Epithelial cell of esophagus (primary cell): ENCODE measurements around the gene NELFB.
A peak's percentile ranks its signal among the peaks of the same experiment; 100 is the strongest.

Experiments
- DNase-seq: peaks from one replicate; pipeline ENCODE4 v3.0.0; 2010; ENCODE audit warnings: low read depth
- H3K4me3 ChIP-seq: 2 replicates; pipeline ENCODE4 v1.5.1; 2011; ENCODE audit warnings: mild to moderate bottlenecking, low read length, control low read depth
- TF ChIP-seq, protein P1 (sequence below): IDR thresholded peaks from 2 replicates; pipeline ENCODE4 v1.5.1; 2011; ENCODE audit warnings: low read depth, mild to moderate bottlenecking, low read length, control low read depth, inconsistent platforms; ENCODE audit not compliant: insufficient read depth; ENCODE audit errors: missing control alignments

The NELFB gene

DNA sequence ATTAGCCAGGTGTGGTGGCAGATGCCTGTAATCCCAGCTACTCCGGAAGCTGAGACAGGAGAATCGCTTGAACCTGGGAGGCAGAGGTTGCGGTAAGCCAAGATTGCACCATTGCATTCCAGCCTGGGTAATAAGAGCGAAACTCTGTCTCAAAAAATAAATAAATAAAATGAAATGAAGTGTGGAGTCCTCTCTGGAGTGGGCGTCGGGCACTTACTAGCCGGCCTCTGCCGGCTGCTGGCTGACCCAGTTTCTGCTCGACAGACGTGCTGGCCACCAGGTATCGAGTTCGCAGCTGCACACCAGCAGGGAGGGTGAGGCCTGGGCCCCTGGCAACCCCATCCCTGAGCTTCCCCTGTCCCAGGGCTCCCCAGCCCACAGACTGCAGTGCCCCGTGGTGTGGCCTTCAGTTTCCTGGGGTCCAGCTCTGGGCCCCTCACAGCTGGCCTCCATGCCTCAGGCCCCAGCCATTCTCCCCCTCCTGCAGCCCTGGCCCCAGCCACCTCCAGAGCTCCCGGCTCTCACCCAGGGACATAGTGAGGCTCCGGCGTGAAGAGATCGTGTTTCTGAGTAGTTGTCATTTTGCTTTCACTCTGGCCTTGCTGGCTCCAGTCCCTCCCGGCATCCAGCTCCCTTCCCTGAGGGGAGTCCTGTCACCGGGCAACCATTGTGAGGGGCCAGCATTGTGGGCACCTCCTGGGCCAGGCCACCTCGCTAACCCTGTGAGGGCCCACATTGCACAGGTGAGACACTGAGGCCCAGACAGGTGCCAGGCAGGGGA is 7.8 kb upstream of the NELFB start:
- TF ChIP-seq, protein P1, sequence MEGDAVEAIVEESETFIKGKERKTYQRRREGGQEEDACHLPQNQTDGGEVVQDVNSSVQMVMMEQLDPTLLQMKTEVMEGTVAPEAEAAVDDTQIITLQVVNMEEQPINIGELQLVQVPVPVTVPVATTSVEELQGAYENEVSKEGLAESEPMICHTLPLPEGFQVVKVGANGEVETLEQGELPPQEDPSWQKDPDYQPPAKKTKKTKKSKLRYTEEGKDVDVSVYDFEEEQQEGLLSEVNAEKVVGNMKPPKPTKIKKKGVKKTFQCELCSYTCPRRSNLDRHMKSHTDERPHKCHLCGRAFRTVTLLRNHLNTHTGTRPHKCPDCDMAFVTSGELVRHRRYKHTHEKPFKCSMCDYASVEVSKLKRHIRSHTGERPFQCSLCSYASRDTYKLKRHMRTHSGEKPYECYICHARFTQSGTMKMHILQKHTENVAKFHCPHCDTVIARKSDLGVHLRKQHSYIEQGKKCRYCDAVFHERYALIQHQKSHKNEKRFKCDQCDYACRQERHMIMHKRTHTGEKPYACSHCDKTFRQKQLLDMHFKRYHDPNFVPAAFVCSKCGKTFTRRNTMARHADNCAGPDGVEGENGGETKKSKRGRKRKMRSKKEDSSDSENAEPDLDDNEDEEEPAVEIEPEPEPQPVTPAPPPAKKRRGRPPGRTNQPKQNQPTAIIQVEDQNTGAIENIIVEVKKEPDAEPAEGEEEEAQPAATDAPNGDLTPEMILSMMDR = no peak
- no peak for DNase-seq
- H3K4me3 ChIP-seq = no peak overlapping the region

DNA sequence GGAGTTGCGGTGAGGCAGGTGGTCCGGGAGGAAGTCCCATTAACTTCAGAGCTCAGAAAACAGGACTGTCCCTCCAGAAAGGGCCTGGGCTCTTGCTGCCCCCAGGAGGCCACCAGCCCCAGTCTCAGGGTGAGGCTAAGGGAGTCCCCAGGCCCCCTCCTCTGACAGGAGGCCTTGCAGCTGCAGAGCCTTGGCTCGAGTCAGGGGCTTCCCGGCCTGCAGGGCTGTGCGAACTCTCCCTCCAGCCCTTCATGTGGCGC is 7.3 kb upstream of the NELFB start:
- no peak overlapping the region for H3K4me3 ChIP-seq
- no peak for DNase-seq

DNA sequence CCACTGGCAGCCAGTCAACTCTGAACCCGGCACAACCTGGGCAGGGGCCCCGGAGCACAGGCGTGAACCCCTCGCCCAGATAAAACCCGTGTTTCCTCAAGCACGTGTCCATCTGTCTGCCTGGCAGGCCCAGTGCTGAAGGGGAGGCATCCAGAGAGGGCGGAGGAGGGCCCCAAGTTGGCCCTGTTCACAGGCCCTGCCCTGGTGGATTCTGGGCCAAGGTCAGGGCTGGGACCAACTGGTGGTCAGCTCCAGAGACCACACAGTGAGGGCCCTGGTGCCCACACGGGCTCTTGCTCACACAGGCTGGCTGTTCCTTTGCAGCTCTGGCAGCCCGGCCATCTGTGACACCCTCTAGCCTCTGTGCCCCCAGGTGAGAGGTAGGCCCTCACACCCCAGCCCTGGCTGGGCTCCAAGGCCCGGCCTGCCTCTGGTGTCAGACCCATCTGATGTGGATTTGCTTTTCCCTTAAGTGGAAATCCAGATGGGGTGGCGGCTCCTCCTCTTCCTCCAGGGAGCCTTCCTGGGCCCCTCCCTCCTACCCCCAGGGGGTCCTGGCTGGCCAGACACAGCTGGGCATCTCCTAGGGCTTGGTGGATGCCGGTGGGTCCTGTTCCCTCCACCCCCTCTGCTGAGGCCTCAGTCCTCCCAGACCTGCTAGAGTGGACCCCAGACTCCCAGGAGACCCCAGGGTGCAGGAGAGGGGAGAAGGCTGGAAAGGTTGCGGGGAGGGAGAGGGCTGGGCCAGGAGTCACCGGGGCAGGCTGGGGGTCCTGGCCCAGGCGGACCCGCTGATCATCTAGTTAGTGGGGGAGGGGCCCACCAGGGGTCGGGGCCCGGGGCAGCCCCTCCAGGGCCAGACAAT is 4.6 kb upstream of the NELFB start:
- TF ChIP-seq, protein P1 = no peak
- H3K4me3 ChIP-seq = no peak overlapping the region
- no peak for DNase-seq

More for the DNA sequence above, 7.3 kb upstream of the NELFB start:
- TF ChIP-seq, protein P1 = no peak

DNA sequence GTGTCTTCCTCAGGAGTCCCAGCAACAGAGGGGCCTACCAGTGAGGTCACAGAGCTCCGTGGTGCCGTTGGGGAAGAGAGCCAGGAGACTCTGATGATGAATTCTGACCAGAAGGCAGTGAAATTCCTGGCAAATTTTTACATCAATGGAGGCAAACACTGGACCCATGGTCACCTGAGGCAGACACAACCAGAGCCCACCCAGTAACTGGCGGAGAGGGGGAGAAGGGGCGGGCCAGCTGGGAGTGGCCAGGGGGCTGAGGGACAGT is 4.0 kb upstream of the NELFB start, which contains the start of gene STPG3:
Gene STPG3 (plus strand): TSS at position 93 of the 268 bp plus-strand sequence. CDS start 1 bp downstream, at position 94.
- no peak within 1 kb of the TSS for H3K4me3 ChIP-seq
- DNase-seq = no peak
- TF ChIP-seq, protein P1 = no peak

DNA sequence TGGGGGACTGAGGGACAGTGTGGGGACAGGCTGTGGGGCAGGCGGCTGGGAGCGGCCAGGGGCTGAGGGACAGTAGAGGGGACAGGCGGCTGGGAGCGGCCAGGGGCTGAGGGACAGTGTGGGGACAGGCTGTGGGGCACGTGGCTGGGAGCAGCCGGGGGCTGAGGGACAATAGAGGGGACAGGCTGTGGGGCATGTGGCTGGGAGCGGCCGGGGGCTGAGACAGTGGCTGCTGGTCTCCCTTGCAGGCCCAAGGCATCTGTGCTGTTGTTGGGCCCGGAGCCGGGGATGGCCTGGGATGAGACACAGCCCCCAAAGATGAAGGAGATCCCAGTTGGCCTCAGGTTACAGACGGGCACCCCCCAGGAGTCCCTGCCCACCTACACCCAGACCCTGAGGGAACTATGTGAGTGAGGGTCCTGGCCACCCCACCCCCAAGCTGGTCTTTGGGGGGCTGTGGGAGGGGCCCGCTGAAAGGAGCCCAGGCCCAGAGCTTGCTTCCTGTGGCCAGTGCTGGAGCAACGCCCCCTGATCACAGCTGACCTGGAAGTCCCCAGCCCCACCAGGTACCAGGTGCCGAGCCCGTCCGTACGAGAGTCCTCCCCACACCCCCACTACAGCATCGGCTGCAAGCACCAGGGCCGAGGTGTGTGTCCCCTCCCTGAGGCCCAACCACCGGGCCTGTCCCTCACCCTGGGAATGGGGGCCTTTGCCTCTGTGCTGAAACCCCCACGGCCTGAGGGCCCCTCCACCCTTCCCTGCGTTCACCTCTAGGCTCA is 3.4 kb upstream of the NELFB start:
- no peak for DNase-seq
- TF ChIP-seq, protein P1 = no peak
- H3K4me3 ChIP-seq = no peak overlapping the region

DNA sequence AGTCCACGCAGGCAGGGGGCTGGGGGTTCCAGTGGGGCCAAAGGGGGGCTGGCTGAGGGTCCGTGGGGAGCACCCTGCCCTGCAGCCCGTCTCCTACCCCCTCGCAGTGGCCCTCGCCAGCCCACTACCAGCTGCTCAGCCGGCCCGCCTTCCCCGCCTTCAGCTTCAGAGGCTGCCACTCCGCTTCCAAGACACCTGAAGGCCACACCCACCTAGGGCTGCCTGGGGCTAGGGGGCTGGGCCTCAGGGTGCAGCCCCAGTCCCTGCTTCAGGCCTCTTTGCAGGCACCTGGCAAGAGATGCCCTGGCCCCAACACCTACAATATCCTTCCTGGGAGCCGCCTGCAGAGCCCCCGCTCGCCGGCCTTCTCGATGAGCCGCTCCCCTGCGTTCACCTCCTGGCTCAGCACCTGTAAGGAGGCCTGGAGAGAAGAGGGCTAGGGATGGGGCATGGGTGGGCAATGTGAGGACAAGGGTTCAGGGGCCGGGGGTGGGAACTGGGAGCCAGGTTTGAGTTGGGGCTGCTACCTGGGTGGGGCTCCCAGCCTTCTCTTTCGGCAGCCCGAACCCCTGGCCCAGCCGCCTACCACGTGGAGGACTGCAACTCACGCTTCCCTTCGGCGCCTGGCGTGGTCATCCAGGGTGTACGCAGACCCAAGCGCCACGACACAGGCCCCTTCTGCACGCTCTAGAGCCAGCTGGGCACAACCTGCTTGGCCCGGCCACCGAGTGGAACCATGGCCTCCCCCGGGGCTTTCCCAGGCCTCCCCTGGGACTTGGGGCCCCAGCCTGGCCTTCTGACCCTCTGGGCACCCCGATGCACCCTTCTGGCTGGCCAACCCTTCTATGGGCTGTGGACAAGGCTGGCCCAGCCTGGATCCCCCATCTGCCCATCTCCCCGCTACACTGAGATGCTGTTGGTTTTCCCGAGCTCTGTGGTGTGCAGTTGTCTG is 2.3 kb upstream of the NELFB start:
- peak; percentile 34 for DNase-seq
- no peak overlapping the region for H3K4me3 ChIP-seq
- TF ChIP-seq, protein P1 = no peak
